DND-41 (cell line): Measurements from ENCODE around the gene SHANK1.
A peak's percentile ranks its signal among the peaks of the same experiment; 100 is the strongest.

Experiments used
- ATAC-seq: fragments of 200-7000 bp; cut with Tn5 transposase; 3 replicates; pipeline ENCODE4 v1.9.1; 2021; ENCODE audit warnings: low read depth; ENCODE audit not compliant: insufficient read depth
- DNase-seq: peaks from one replicate; pipeline ENCODE4 v3.0.0-alpha.2; 2020
- H2AFZ ChIP-seq: 2 replicates; pipeline ENCODE4 v1.6.0; 2012; ENCODE audit warnings: low read depth, low read length
- H3K27ac ChIP-seq: 2 replicates; pipeline ENCODE4 v1.5.1; 2012; ENCODE audit warnings: low read length, inconsistent platforms
- H3K27me3 ChIP-seq: fragments of 200-600 bp; sonication (generic); 2 replicates; pipeline ENCODE4 v1.6.0; 2012; ENCODE audit warnings: low read length, mild to moderate bottlenecking, inconsistent platforms; ENCODE audit not compliant: insufficient read depth, poor library complexity
- H3K36me3 ChIP-seq: 2 replicates; pipeline ENCODE4 v1.5.1; 2012; ENCODE audit warnings: low read length, inconsistent platforms; ENCODE audit not compliant: insufficient read depth
- H3K4me1 ChIP-seq: 2 replicates; pipeline ENCODE4 v1.5.1; 2012; ENCODE audit warnings: mild to moderate bottlenecking, low read length; ENCODE audit not compliant: insufficient read depth
- H3K4me2 ChIP-seq: 2 replicates; pipeline ENCODE4 v1.6.0; 2012; ENCODE audit warnings: mild to moderate bottlenecking, moderate library complexity, low read length, inconsistent platforms; ENCODE audit not compliant: insufficient read depth
- H3K4me3 ChIP-seq, 2 experiments: fragments of 200-600 bp in 1 of 2; shearing (Covaris generic) in 1 of 2; 2 replicates each; pipeline ENCODE4 v1.5.1; 2012 to 2016; ENCODE audit warnings: inconsistent platforms in 2 of 2, low read length in 2 of 2, mild to moderate bottlenecking in 2 of 2, low read depth in 1 of 2, moderate library complexity in 1 of 2
- H3K79me2 ChIP-seq: 2 replicates; pipeline ENCODE4 v1.6.0; 2012; ENCODE audit warnings: low read length, inconsistent platforms; ENCODE audit not compliant: insufficient read depth
- H3K9ac ChIP-seq: 2 replicates; pipeline ENCODE4 v1.6.0; 2012; ENCODE audit warnings: low read depth, mild to moderate bottlenecking, inconsistent platforms, low read length, moderate library complexity
- H3K9me3 ChIP-seq: 2 replicates; pipeline ENCODE4 v1.5.1; 2012; ENCODE audit warnings: low read length, moderate library complexity, mild to moderate bottlenecking, inconsistent platforms; ENCODE audit not compliant: insufficient read depth, severe bottlenecking
- H4K20me1 ChIP-seq: 2 replicates; pipeline ENCODE4 v1.6.0; 2012; ENCODE audit warnings: low read length; ENCODE audit not compliant: insufficient read depth
- EZH2 ChIP-seq: IDR thresholded peaks from 3 replicates; pipeline ENCODE4 v1.6.1; 2012; ENCODE audit warnings: borderline replicate concordance, low read depth, mild to moderate bottlenecking, moderate library complexity, low read length, inconsistent platforms; ENCODE audit not compliant: severe bottlenecking
- TF ChIP-seq, protein P1 (sequence below): IDR thresholded peaks from 2 replicates; pipeline ENCODE4 v1.5.1; 2012; ENCODE audit warnings: borderline replicate concordance, low read length, moderate library complexity, mild to moderate bottlenecking; ENCODE audit not compliant: poor library complexity, severe bottlenecking; ENCODE audit errors: extremely low read depth

Gene SHANK1

DNA sequence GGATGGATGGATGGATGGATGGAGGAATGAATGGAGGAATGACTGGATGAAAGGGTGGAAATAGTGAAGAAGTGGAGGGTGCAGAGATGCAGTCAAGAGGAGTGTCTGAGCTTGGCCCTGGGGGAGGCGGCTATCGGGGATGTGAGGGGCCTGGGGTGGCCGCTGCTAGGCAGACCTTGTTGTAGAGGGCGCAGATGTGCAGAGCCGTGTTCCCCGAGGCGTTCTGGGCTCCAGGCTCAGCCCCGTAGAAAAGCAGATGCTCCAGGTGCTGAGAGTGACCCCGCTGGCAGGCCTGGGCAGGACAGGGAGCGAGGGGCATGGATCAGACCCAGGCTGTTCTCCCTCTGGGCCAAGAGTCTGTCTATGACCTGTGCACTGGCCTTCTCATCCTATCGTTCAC lies 8.4 kb downstream of the SHANK1 start:
- no peak for TF ChIP-seq EZH2
- TF ChIP-seq, protein P1, sequence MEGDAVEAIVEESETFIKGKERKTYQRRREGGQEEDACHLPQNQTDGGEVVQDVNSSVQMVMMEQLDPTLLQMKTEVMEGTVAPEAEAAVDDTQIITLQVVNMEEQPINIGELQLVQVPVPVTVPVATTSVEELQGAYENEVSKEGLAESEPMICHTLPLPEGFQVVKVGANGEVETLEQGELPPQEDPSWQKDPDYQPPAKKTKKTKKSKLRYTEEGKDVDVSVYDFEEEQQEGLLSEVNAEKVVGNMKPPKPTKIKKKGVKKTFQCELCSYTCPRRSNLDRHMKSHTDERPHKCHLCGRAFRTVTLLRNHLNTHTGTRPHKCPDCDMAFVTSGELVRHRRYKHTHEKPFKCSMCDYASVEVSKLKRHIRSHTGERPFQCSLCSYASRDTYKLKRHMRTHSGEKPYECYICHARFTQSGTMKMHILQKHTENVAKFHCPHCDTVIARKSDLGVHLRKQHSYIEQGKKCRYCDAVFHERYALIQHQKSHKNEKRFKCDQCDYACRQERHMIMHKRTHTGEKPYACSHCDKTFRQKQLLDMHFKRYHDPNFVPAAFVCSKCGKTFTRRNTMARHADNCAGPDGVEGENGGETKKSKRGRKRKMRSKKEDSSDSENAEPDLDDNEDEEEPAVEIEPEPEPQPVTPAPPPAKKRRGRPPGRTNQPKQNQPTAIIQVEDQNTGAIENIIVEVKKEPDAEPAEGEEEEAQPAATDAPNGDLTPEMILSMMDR = no peak
- H3K4me2 ChIP-seq = no peak overlapping the region
- H4K20me1 ChIP-seq = no peaks in the 10 kb centered on the region
- ATAC-seq (no peak), DNase-seq (no peak)
- H3K9me3 ChIP-seq = no peaks in the 10 kb centered on the region
- no peaks in the 10 kb centered on the region for H3K36me3 ChIP-seq
- H3K9ac ChIP-seq = no peak overlapping the region
- H3K79me2 ChIP-seq = no peaks in the 10 kb centered on the region
- no peak overlapping the region for H3K4me3 ChIP-seq
- peaks cover 8% of the 10 kb centered on the region for H3K4me1 ChIP-seq
- peaks cover 4% of the 10 kb centered on the region for H3K27me3 ChIP-seq
- H2AFZ ChIP-seq = no peak overlapping the region
- no peak overlapping the region for H3K27ac ChIP-seq

DNA sequence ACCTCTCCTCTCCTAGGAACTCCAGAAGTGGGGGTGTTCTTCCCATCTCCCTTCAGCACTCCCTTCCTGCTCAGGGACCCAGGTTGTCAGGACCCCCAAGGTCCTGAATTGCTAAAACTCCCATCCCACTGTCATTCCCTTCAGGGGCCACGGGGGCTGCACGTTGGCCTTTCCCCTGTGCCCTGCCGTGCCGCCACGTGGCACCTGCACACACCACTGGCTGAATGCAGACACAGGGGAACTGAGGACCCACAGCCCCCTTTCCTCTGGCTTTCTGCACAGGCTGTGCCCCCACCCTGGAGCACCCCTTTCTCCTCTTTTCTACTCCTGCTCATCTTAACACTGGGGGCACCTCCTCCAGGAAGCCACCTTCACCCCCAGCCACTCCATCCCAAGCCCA lies 9.0 kb downstream of the SHANK1 start:
- Histone ChIP-seq H3K4me1 (peaks cover 8% of the 10 kb centered on the region), H4K20me1 (no peaks in the 10 kb centered on the region), H3K4me3 (no peak overlapping the region), H3K4me2 (no peak overlapping the region), H3K79me2 (no peaks in the 10 kb centered on the region), H3K36me3 (no peaks in the 10 kb centered on the region), H2AFZ (no peak overlapping the region), H3K27ac (no peak overlapping the region), H3K9ac (no peak overlapping the region), H3K27me3 (peaks cover 3% of the 10 kb centered on the region), H3K9me3 (no peaks in the 10 kb centered on the region)
- TF ChIP-seq, protein P1 = no peak
- no peak for TF ChIP-seq EZH2
- no peak for DNase-seq
- no peak for ATAC-seq

DNA sequence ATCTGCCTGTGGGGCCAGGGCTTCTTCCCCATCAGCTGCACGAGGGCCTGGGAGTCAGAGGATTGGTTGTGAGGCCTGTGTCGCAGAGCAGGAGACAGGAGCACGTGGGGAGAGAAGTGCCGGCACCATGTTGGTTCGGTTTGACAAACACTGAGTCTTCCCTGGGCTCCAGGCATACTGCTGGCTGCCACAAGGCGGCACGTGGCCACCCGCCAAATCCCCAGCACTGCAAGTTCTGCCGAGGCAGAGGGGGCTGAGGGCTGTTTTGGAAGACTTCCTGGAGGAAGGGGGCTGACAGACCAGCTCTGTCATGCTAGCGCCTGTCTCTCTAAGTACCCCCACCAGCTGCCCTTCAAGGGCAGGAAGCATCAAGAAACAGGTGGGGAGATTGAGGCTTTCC lies 9.5 kb downstream of the SHANK1 start:
- no peak for TF ChIP-seq EZH2
- TF ChIP-seq, protein P1 = peak; percentile 22
- H3K9me3 ChIP-seq = no peaks in the 10 kb centered on the region
- H3K4me2 ChIP-seq = no peak overlapping the region
- H3K27me3 ChIP-seq = no peaks in the 10 kb centered on the region
- no peaks in the 10 kb centered on the region for H4K20me1 ChIP-seq
- H3K4me3 ChIP-seq = no peak overlapping the region
- H3K36me3 ChIP-seq = no peaks in the 10 kb centered on the region
- no peak for ATAC-seq
- no peaks in the 10 kb centered on the region for H3K79me2 ChIP-seq
- H3K4me1 ChIP-seq = peaks cover 8% of the 10 kb centered on the region
- H2AFZ ChIP-seq = no peak overlapping the region
- DNase-seq = no peak
- no peak overlapping the region for H3K27ac ChIP-seq
- H3K9ac ChIP-seq = no peak overlapping the region
